ENCODE results near the gene RAPGEF5. TPM values are rescaled to one million over a fixed set of nuclear protein-coding genes. Genes with fewer than 3 reads are reported as not detected.

Gene RAPGEF5
- total RNA-seq, 1 donor, result 1.1 TPM

DNA sequence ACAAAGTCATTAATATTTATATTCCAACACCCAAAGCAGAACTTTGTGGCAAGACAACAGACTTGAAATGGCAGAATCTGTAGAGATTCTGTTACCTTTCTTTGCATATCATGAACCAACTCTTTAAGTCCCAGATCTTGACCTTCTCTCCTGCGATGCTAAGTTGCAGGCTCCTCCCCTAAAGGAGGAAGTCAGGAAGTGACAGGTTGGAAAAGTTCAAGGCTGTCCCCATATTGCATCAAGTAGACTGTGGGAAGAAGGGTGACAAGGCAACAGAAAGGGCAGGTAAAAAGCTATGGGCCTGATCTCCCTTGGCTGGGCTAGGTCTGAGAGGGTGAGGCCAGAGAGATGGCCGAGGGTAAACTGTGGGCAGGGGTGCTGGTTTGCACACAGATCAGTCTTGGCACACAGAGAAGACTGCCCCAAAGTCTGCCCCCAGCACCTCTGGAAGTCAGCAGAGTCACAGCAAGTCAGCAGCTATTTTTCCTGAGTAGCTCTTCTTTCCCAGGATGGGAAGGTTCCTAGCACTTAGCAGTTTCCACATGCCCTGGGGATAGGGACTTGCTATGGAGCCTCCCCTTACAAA is 115.1 kb downstream of the RAPGEF5 start:
- no peaks in the 10 kb centered on the region for H4K20me1 ChIP-seq (ENCODE audit: insufficient read depth, low read length)
- no peaks in the 10 kb centered on the region for H3K79me2 ChIP-seq (ENCODE audit: insufficient read depth, low read length)
- H3K4me2 ChIP-seq (ENCODE audit: insufficient read depth, low read length), result no peak overlapping the region
- H3K27me3 ChIP-seq (ENCODE audit: insufficient read depth, low read length), result no peaks in the 10 kb centered on the region
- no peak overlapping the region for H3K27ac ChIP-seq (ENCODE audit: low read depth, low read length)
- DNase-seq (ENCODE audit: insufficient read length, low spot score, missing footprints), result no peak
- TF ChIP-seq, protein P1, sequence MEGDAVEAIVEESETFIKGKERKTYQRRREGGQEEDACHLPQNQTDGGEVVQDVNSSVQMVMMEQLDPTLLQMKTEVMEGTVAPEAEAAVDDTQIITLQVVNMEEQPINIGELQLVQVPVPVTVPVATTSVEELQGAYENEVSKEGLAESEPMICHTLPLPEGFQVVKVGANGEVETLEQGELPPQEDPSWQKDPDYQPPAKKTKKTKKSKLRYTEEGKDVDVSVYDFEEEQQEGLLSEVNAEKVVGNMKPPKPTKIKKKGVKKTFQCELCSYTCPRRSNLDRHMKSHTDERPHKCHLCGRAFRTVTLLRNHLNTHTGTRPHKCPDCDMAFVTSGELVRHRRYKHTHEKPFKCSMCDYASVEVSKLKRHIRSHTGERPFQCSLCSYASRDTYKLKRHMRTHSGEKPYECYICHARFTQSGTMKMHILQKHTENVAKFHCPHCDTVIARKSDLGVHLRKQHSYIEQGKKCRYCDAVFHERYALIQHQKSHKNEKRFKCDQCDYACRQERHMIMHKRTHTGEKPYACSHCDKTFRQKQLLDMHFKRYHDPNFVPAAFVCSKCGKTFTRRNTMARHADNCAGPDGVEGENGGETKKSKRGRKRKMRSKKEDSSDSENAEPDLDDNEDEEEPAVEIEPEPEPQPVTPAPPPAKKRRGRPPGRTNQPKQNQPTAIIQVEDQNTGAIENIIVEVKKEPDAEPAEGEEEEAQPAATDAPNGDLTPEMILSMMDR (IDR thresholded peaks at IDR 0.05; ENCODE audit: extremely low read depth, low read depth, low read length), result no peak
- H3K4me3 ChIP-seq (ENCODE audit: insufficient read depth, low read length), result no peak overlapping the region
- H2AFZ ChIP-seq (ENCODE audit: low read length), result no peak overlapping the region
- H3K36me3 ChIP-seq (ENCODE audit: insufficient read depth, low read length), result no peaks in the 10 kb centered on the region
- H3K9me3 ChIP-seq (ENCODE audit: low read depth, low read length), result no peaks in the 10 kb centered on the region
- no peaks in the 10 kb centered on the region for H3K4me1 ChIP-seq (ENCODE audit: insufficient read depth, low read length)

DNA sequence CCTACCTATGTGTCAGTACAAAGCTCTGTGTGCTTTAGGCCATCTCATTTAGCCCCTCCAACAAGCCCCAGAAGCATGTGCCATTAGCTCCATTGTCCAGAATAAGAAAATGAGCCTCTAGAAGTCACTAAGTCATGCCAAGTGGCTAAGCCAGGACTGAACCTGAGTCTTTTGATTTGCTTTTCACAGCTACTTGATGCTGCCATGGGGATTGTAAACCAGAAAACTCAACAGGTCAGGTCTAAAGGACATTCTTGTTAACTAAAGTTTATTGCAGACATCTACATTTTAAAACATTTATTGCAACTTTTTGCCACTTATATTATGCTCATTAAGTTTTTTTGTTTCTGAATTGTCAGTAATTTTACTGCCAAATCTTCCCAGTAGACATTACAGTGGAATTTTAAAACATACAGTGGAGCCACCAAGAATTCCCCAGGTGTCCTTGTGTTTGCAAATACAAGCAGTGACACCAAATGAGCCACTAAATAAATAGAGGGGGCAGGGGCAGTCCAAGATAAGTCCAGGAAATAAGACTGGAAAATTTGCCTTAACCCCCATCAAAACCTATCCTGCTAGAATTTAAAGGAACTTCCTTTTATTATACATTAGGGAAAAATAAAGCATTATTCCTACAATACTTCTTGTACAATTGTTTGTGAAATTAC is 115.9 kb downstream of the RAPGEF5 start:
- H4K20me1 ChIP-seq (ENCODE audit: insufficient read depth, low read length), result no peaks in the 10 kb centered on the region
- no peaks in the 10 kb centered on the region for H3K27me3 ChIP-seq (ENCODE audit: insufficient read depth, low read length)
- H3K36me3 ChIP-seq (ENCODE audit: insufficient read depth, low read length), result no peaks in the 10 kb centered on the region
- TF ChIP-seq, protein P1 (IDR thresholded peaks at IDR 0.05; ENCODE audit: extremely low read depth, low read depth, low read length), result no peak
- H3K4me3 ChIP-seq (ENCODE audit: insufficient read depth, low read length), result no peak overlapping the region
- H3K4me2 ChIP-seq (ENCODE audit: insufficient read depth, low read length), result no peak overlapping the region
- H3K27ac ChIP-seq (ENCODE audit: low read depth, low read length), result no peak overlapping the region
- no peaks in the 10 kb centered on the region for H3K4me1 ChIP-seq (ENCODE audit: insufficient read depth, low read length)
- no peaks in the 10 kb centered on the region for H3K9me3 ChIP-seq (ENCODE audit: low read depth, low read length)
- no peak for DNase-seq (ENCODE audit: insufficient read length, low spot score, missing footprints)
- H3K79me2 ChIP-seq (ENCODE audit: insufficient read depth, low read length), result no peaks in the 10 kb centered on the region
- H2AFZ ChIP-seq (ENCODE audit: low read length), result no peak overlapping the region

DNA sequence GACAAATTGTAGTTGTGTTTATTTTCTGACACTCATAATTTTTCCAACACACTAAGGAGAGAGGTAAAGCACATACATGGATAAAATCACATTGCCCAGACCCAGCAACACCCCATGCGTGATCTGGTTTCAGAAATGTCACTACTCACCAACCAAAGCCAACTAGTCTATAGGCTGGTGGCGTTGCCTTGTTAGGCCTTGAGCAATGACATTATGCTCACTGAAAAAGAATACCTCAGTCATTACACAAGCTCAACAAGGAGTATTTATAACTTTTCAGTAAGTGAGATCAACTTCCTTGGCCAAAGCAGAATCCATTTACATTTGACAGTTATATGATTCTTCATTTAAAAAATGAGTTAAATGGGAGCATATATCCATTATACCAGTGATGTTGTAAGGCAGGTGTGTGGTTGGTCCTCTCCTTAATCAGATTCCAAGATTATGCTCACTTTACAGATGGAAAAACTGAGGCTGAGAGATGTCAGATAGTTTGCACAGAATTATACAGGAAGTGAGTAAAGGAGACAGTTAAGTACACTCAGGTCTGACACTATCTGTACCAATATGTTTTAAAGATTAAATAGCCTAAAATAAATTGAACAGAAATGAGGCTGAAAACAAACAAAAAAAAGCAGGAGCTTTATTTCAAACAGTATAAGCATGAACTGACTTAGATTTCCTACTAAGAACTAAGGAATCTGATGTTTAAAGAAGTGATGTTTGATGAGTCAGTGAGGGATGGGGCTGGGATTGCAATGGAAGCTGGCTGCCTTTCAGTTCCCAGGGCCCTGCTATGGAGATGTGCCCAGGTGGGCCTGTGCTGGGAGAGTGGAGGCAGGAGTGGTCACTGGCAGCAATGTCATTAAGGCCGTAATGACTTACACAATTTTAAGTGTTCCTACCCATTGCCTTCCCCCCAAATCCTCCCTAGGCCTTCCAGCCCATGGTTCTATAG is 118.3 kb downstream of the RAPGEF5 start:
- Histone ChIP-seq H3K4me1 (ENCODE audit: insufficient read depth, low read length) (peaks cover 8% of the 10 kb centered on the region), H3K4me2 (ENCODE audit: insufficient read depth, low read length) (no peak overlapping the region), H3K36me3 (ENCODE audit: insufficient read depth, low read length) (no peaks in the 10 kb centered on the region), H4K20me1 (ENCODE audit: insufficient read depth, low read length) (no peaks in the 10 kb centered on the region), H3K9me3 (ENCODE audit: low read depth, low read length) (no peaks in the 10 kb centered on the region), H3K4me3 (ENCODE audit: insufficient read depth, low read length) (no peak overlapping the region), H2AFZ (ENCODE audit: low read length) (no peak overlapping the region), H3K27me3 (ENCODE audit: insufficient read depth, low read length) (no peaks in the 10 kb centered on the region), H3K27ac (ENCODE audit: low read depth, low read length) (no peak overlapping the region), H3K79me2 (ENCODE audit: insufficient read depth, low read length) (no peaks in the 10 kb centered on the region)
- DNase-seq (ENCODE audit: insufficient read length, low spot score, missing footprints), result peak; percentile 86
- TF ChIP-seq, protein P1 (IDR thresholded peaks at IDR 0.05; ENCODE audit: extremely low read depth, low read depth, low read length), result no peak

DNA sequence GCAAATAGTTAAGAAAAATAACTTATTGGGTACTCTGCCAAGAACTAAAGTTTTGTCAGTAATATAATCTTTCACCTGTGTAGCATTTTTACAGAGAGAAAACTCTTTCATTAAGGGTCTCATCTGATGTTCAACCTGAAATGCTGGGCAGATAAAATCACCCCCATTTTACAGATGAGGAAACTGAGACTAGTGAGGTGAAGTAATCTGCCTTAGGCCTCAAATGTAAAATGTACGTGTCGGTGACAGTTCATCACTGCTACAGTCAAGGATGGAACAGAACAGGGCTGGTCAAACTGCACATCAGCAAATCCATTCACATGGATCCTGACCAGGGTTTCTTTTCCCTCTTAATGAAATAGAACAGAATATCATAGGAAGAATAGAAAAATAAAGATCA is 121.8 kb downstream of the RAPGEF5 start:
- no peaks in the 10 kb centered on the region for H3K27me3 ChIP-seq (ENCODE audit: insufficient read depth, low read length)
- DNase-seq (ENCODE audit: insufficient read length, low spot score, missing footprints), result no peak
- no peaks in the 10 kb centered on the region for H3K79me2 ChIP-seq (ENCODE audit: insufficient read depth, low read length)
- H3K9me3 ChIP-seq (ENCODE audit: low read depth, low read length), result no peaks in the 10 kb centered on the region
- peaks cover 8% of the 10 kb centered on the region for H3K4me1 ChIP-seq (ENCODE audit: insufficient read depth, low read length)
- H3K27ac ChIP-seq (ENCODE audit: low read depth, low read length), result no peak overlapping the region
- H3K4me2 ChIP-seq (ENCODE audit: insufficient read depth, low read length), result no peak overlapping the region
- no peak overlapping the region for H2AFZ ChIP-seq (ENCODE audit: low read length)
- H3K36me3 ChIP-seq (ENCODE audit: insufficient read depth, low read length), result no peaks in the 10 kb centered on the region
- H4K20me1 ChIP-seq (ENCODE audit: insufficient read depth, low read length), result no peaks in the 10 kb centered on the region
- H3K4me3 ChIP-seq (ENCODE audit: insufficient read depth, low read length), result no peak overlapping the region
- TF ChIP-seq, protein P1 (IDR thresholded peaks at IDR 0.05; ENCODE audit: extremely low read depth, low read depth, low read length), result no peak

Measured in osteoblast (primary cell).